Measurements from ENCODE around the gene DHRS3. TPM values are rescaled to one million over a fixed set of nuclear protein-coding genes. Genes with fewer than 3 reads are reported as not detected.
"Not testable (repeated sequence)": the region's sequence is repeated elsewhere in the genome, so short reads cannot be mapped to it uniquely, and the experiment has no call there.

DHRS3 gene
- 10 to 100 TPM; 45.5 to 45.7 TPM for total RNA-seq

- Mint-ChIP-seq H3K36me3 (ENCODE audit: low read depth) (peaks cover 15% of the 10 kb centered on the region), H3K4me3 (peak within 1 kb of the TSS; percentile 97), H3K27ac (peak within 1 kb of the TSS; percentile 97), H3K9me3 (no peaks in the 10 kb centered on the region), H3K4me1 (ENCODE audit: low read depth) (peaks cover 52% of the 10 kb centered on the region), H3K27me3 (ENCODE audit: low read depth) (no peaks in the 10 kb centered on the region)
- CTCF ChIA-PET: interaction anchor here (0.9 to 3.9 kb wide), 21 partner anchors 14 to 345 kb away, joined by 3 to 14 read pairs (median 5); no protein-coding TSS in a partner anchor
- intact Hi-C loops (cut with micrococcal nuclease): loop anchor here (1.0 to 5.0 kb wide), 10 partner anchors 14 to 711 kb away; no protein-coding TSS in a partner anchor
- peak; percentile 76 for DNase-seq
These were observed at the start of gene DHRS3 for GRCh38 chr1:12617901-12618660. DHRS3 (minus strand) TSS chr1:12618210; CDS start chr1:12617348, 862 bp downstream.

GRCh38 chr1:12666141-12666735 lies 48.2 kb upstream of the DHRS3 start:
- H3K27ac Mint-ChIP-seq: no peak overlapping the region
- intact Hi-C loops (cut with micrococcal nuclease): no loop called here
- H3K4me3 Mint-ChIP-seq: no peak overlapping the region
- H3K9me3 Mint-ChIP-seq: no peaks in the 10 kb centered on the region
- CTCF ChIA-PET: interaction anchor here (0.6 kb wide), 1 partner anchor 410 kb away, joined by 5 read pairs; no protein-coding TSS in a partner anchor
- no peak for DNase-seq
- H3K4me1 Mint-ChIP-seq (ENCODE audit: low read depth): no peaks in the 10 kb centered on the region
- H3K27me3 Mint-ChIP-seq (ENCODE audit: low read depth): no peaks in the 10 kb centered on the region
- H3K36me3 Mint-ChIP-seq (ENCODE audit: low read depth): no peaks in the 10 kb centered on the region

- DNase-seq: no peak
- Mint-ChIP-seq H3K4me1 (ENCODE audit: low read depth) (no peaks in the 10 kb centered on the region), H3K27ac (no peak overlapping the region), H3K36me3 (ENCODE audit: low read depth) (no peaks in the 10 kb centered on the region), H3K4me3 (no peak overlapping the region), H3K9me3 (no peaks in the 10 kb centered on the region), H3K27me3 (ENCODE audit: low read depth) (no peaks in the 10 kb centered on the region)
- CTCF ChIA-PET: interaction anchor here (0.7 kb wide), 1 partner anchor 74 kb away, joined by 4 read pairs; no protein-coding TSS in a partner anchor
- intact Hi-C loops (cut with micrococcal nuclease): no loop called here
These were observed 47.5 kb upstream of the DHRS3 start for GRCh38 chr1:12665511-12665910.

- no peaks in the 10 kb centered on the region for H3K9me3 Mint-ChIP-seq
- intact Hi-C loops (cut with micrococcal nuclease): no loop called here
- no peak for DNase-seq
- H3K4me1 Mint-ChIP-seq (ENCODE audit: low read depth): peaks cover 4% of the 10 kb centered on the region
- no peak overlapping the region for H3K27ac Mint-ChIP-seq
- peaks cover 2% of the 10 kb centered on the region for H3K27me3 Mint-ChIP-seq (ENCODE audit: low read depth)
- CTCF ChIA-PET: interaction anchor here (0.7 kb wide), 1 partner anchor 391 kb away, joined by 3 read pairs; no protein-coding TSS in a partner anchor
- H3K4me3 Mint-ChIP-seq: no peak overlapping the region
- no peaks in the 10 kb centered on the region for H3K36me3 Mint-ChIP-seq (ENCODE audit: low read depth)
These were observed 44.5 kb upstream of the DHRS3 start for GRCh38 chr1:12662556-12662955.

- CTCF ChIA-PET: interaction anchor here (3.3 kb wide), 1 partner anchor 348 kb away, joined by 29 read pairs; no protein-coding TSS in a partner anchor
- no peaks in the 10 kb centered on the region for H3K9me3 Mint-ChIP-seq
- peaks cover 4% of the 10 kb centered on the region for H3K4me1 Mint-ChIP-seq (ENCODE audit: low read depth)
- H3K27me3 Mint-ChIP-seq (ENCODE audit: low read depth): peaks cover 2% of the 10 kb centered on the region
- no peak for DNase-seq
- no peak overlapping the region for H3K27ac Mint-ChIP-seq
- no peak overlapping the region for H3K4me3 Mint-ChIP-seq
- intact Hi-C loops (cut with micrococcal nuclease): no loop called here
- H3K36me3 Mint-ChIP-seq (ENCODE audit: low read depth): no peaks in the 10 kb centered on the region
These were observed 43.7 kb upstream of the DHRS3 start for GRCh38 chr1:12661606-12662219.

- H3K4me1 Mint-ChIP-seq (ENCODE audit: low read depth): peaks cover 4% of the 10 kb centered on the region
- no peak overlapping the region for H3K27ac Mint-ChIP-seq
- H3K27me3 Mint-ChIP-seq (ENCODE audit: low read depth): peaks cover 2% of the 10 kb centered on the region
- H3K36me3 Mint-ChIP-seq (ENCODE audit: low read depth): no peaks in the 10 kb centered on the region
- no peaks in the 10 kb centered on the region for H3K9me3 Mint-ChIP-seq
- CTCF ChIA-PET: interaction anchor here (0.5 to 3.3 kb wide), 47 partner anchors 9 to 541 kb away, joined by 3 to 29 read pairs (median 4); partner anchors contain the start of gene AADACL4
- intact Hi-C loops (cut with micrococcal nuclease): loop anchor here (1.0 to 10.0 kb wide), 5 partner anchors 40 to 534 kb away; partner anchors contain the start of gene DHRS3
- peak; percentile 83 for DNase-seq
- H3K4me3 Mint-ChIP-seq: peak overlapping the region; percentile 28
These were observed 40.8 kb upstream of the DHRS3 start for GRCh38 chr1:12658531-12659453.

GRCh38 chr1:12657885-12658512 lies 40.0 kb upstream of the DHRS3 start:
- CTCF ChIA-PET: interaction anchor here (0.8 to 3.3 kb wide), 23 partner anchors 8 to 423 kb away, joined by 3 to 29 read pairs (median 6); no protein-coding TSS in a partner anchor
- H3K4me1 Mint-ChIP-seq (ENCODE audit: low read depth); H3K27ac Mint-ChIP-seq; H3K27me3 Mint-ChIP-seq (ENCODE audit: low read depth); H3K36me3 Mint-ChIP-seq (ENCODE audit: low read depth); DNase-seq; H3K9me3 Mint-ChIP-seq; H3K4me3 Mint-ChIP-seq: not testable (repeated sequence)
- intact Hi-C loops (cut with micrococcal nuclease): loop anchor here (1.0 to 10.0 kb wide), 3 partner anchors 39 to 533 kb away; partner anchors contain the start of gene DHRS3

- Mint-ChIP-seq H3K36me3 (ENCODE audit: low read depth) (no peaks in the 10 kb centered on the region), H3K4me3 (no peak overlapping the region), H3K27ac (no peak overlapping the region), H3K4me1 (ENCODE audit: low read depth) (peaks cover 4% of the 10 kb centered on the region), H3K9me3 (no peaks in the 10 kb centered on the region), H3K27me3 (ENCODE audit: low read depth) (peaks cover 3% of the 10 kb centered on the region)
- intact Hi-C loops (cut with micrococcal nuclease): loop anchor here (10.0 kb wide), 1 partner anchor 532 kb away; no protein-coding TSS in a partner anchor
- DNase-seq: no peak
- CTCF ChIA-PET: interaction anchor here (1.1 to 2.3 kb wide), 5 partner anchors 26 to 423 kb away, joined by 3 to 24 read pairs (median 4); no protein-coding TSS in a partner anchor
These were observed 39.3 kb upstream of the DHRS3 start for GRCh38 chr1:12657060-12657884.

- no peak overlapping the region for H3K27ac Mint-ChIP-seq
- H3K27me3 Mint-ChIP-seq (ENCODE audit: low read depth): peaks cover 7% of the 10 kb centered on the region
- H3K36me3 Mint-ChIP-seq (ENCODE audit: low read depth): no peaks in the 10 kb centered on the region
- peaks cover 4% of the 10 kb centered on the region for H3K4me1 Mint-ChIP-seq (ENCODE audit: low read depth)
- no peaks in the 10 kb centered on the region for H3K9me3 Mint-ChIP-seq
- DNase-seq: no peak
- H3K4me3 Mint-ChIP-seq: no peak overlapping the region
- CTCF ChIA-PET: interaction anchor here (1.1 kb wide), 1 partner anchor 26 kb away, joined by 3 read pairs; no protein-coding TSS in a partner anchor
- intact Hi-C loops (cut with micrococcal nuclease): loop anchor here (10.0 kb wide), 1 partner anchor 532 kb away; no protein-coding TSS in a partner anchor
These were observed 38.6 kb upstream of the DHRS3 start for GRCh38 chr1:12656575-12656974.

GRCh38 chr1:12654657-12655056 lies 36.6 kb upstream of the DHRS3 start:
- Mint-ChIP-seq H3K27ac (no peak overlapping the region), H3K4me1 (ENCODE audit: low read depth) (peaks cover 4% of the 10 kb centered on the region), H3K4me3 (no peak overlapping the region), H3K9me3 (no peaks in the 10 kb centered on the region), H3K27me3 (ENCODE audit: low read depth) (peaks cover 9% of the 10 kb centered on the region), H3K36me3 (ENCODE audit: low read depth) (no peaks in the 10 kb centered on the region)
- CTCF ChIA-PET: no interaction called here
- DNase-seq: no peak
- intact Hi-C loops (cut with micrococcal nuclease): loop anchor here (10.0 kb wide), 1 partner anchor 530 kb away; no protein-coding TSS in a partner anchor
